NCI-H1436 treated with DMSO at 0.1 percent for 48 hours (cell line): ENCODE data around the gene DDR1.
A peak's percentile ranks its signal among the peaks of the same experiment; 100 is the strongest.
"Not testable (repeated sequence)": the region's sequence is repeated elsewhere in the genome, so short reads cannot be mapped to it uniquely, and the experiment has no call there.

Source experiments
- DNase-seq: peaks from one replicate; lab custom pipeline; 2025; lab: John Stamatoyannopoulos, UW

Gene DDR1

GRCh38 chr6:30894935-30895334 is 10.6 kb downstream of the DDR1 start:
- no peak for DNase-seq

- no peak for DNase-seq
Observed at GRCh38 chr6:30895343-30895742, 11.0 kb downstream of the DDR1 start.

GRCh38 chr6:30896541-30896940 is 12.2 kb downstream of the DDR1 start:
- DNase-seq = no peak

- no peak for DNase-seq
Observed at GRCh38 chr6:30897882-30898281, 13.6 kb downstream of the DDR1 start.

- DNase-seq = no peak
Observed at GRCh38 chr6:30898750-30899360, 14.5 kb downstream of the DDR1 start.

- no peak for DNase-seq
Observed at GRCh38 chr6:30900863-30901417, 16.6 kb downstream of the DDR1 start.

GRCh38 chr6:30901436-30901835 is 17.1 kb downstream of the DDR1 start:
- no peak for DNase-seq

GRCh38 chr6:30902196-30902595 is 17.9 kb downstream of the DDR1 start:
- not testable (repeated sequence) for DNase-seq

GRCh38 chr6:30902709-30903108 is 18.4 kb downstream of the DDR1 start:
- no peak for DNase-seq

GRCh38 chr6:30903236-30903635 is 18.9 kb downstream of the DDR1 start:
- no peak for DNase-seq

GRCh38 chr6:30907290-30907757 is 23.0 kb downstream of the DDR1 start:
- DNase-seq = not testable (repeated sequence)

- peak; percentile 88 for DNase-seq
Observed at GRCh38 chr6:30907758-30908591, 23.7 kb downstream of the DDR1 start, which contains the start of gene GTF2H4. Gene GTF2H4 (plus strand): TSS chr6:30908207.

GRCh38 chr6:30908700-30909099 is 24.4 kb downstream of the DDR1 start:
- no peak for DNase-seq

- DNase-seq = not testable (repeated sequence)
Observed at GRCh38 chr6:30910473-30910872, 26.2 kb downstream of the DDR1 start.

GRCh38 chr6:30912746-30913520 is 28.6 kb downstream of the DDR1 start:
- DNase-seq = no peak

GRCh38 chr6:30913721-30914075 is 29.4 kb downstream of the DDR1 start:
- no peak for DNase-seq

GRCh38 chr6:30914076-30914853 is 29.9 kb downstream of the DDR1 start, which contains the start of gene VARS2:
Gene VARS2 (plus strand): TSS chr6:30914238. CDS start chr6:30914837, 599 bp downstream.
- DNase-seq = peak; percentile 60

GRCh38 chr6:30914854-30915590 is 30.7 kb downstream of the DDR1 start:
- DNase-seq = no peak

- no peak for DNase-seq
Observed at GRCh38 chr6:30915591-30915946, 31.2 kb downstream of the DDR1 start.

- DNase-seq = no peak
Observed at GRCh38 chr6:30917041-30917440, 32.7 kb downstream of the DDR1 start.

GRCh38 chr6:30917487-30917886 is 33.2 kb downstream of the DDR1 start:
- DNase-seq = no peak
